Liver (tissue), 9 donors: ENCODE measurements around the gene SRSF5. TPM values are rescaled to one million over a fixed set of nuclear protein-coding genes. Genes with fewer than 3 reads are reported as not detected.

Experiments used
- DNase-seq: peaks from one replicate; pipeline ENCODE4 v3.0.0-alpha.2; 2017; ENCODE audit warnings: low spot score
- H3K27ac ChIP-seq, 2 donors: one replicate each; pipeline ENCODE4 v1.7.0; 2013; ENCODE audit warnings: inconsistent platforms in 2 of 2, low read length in 2 of 2, control low read depth in 1 of 2, low read depth in 1 of 2, mild to moderate bottlenecking in 1 of 2
- H3K27me3 ChIP-seq, 4 donors: one replicate each; pipeline versions ENCODE4 v1.6.1 to v1.7.0; 2013; ENCODE audit warnings: low read length in 3 of 4, inconsistent platforms in 1 of 4, mild to moderate bottlenecking in 1 of 4, moderate library complexity in 1 of 4; ENCODE audit not compliant: control insufficient read depth in 4 of 4, insufficient read depth in 4 of 4
- H3K36me3 ChIP-seq, 4 donors: one replicate each; pipeline versions ENCODE4 v1.6.1 to v1.7.0; 2013; ENCODE audit warnings: low read length in 3 of 4, mild to moderate bottlenecking in 3 of 4, low read depth in 1 of 4, moderate library complexity in 1 of 4; ENCODE audit not compliant: control insufficient read depth in 4 of 4, insufficient read depth in 3 of 4
- H3K4me1 ChIP-seq, 4 donors: one replicate each; pipeline versions ENCODE4 v1.6.1 to v1.7.0; 2013; ENCODE audit warnings: low read length in 3 of 4, mild to moderate bottlenecking in 3 of 4, moderate library complexity in 1 of 4; ENCODE audit not compliant: control insufficient read depth in 4 of 4, insufficient read depth in 4 of 4
- H3K4me3 ChIP-seq, 3 donors: one replicate each; pipeline versions ENCODE4 v1.6.1 to v1.7.0; 2013; ENCODE audit warnings: low read length in 3 of 3, control low read depth in 1 of 3, low read depth in 1 of 3, mild to moderate bottlenecking in 1 of 3
- H3K9ac ChIP-seq, 2 donors: one replicate each; pipeline ENCODE4 v1.7.0; 2013; ENCODE audit warnings: low read length in 2 of 2, mild to moderate bottlenecking in 2 of 2, moderate library complexity in 2 of 2, control low read depth in 1 of 2, low read depth in 1 of 2
- H3K9me3 ChIP-seq, 4 donors: one replicate each; pipeline versions ENCODE4 v1.6.1 to v1.7.0; 2013; ENCODE audit warnings: low read length in 3 of 4; ENCODE audit not compliant: control insufficient read depth in 4 of 4
- EGR1 ChIP-seq, 2 donors: IDR thresholded peaks; 2 replicates each; pipeline ENCODE4 v1.6.1; 2016 to 2018; ENCODE audit warnings: antibody characterized with exemption in 2 of 2, low read depth in 2 of 2
- FOXA1 ChIP-seq: IDR thresholded peaks from 2 replicates; pipeline ENCODE4 v1.6.1; 2016; ENCODE audit warnings: antibody characterized with exemption
- FOXA2 ChIP-seq: IDR thresholded peaks from 2 replicates; pipeline ENCODE4 v1.6.1; 2016; ENCODE audit warnings: antibody characterized with exemption
- GABPA ChIP-seq, 2 donors: IDR thresholded peaks in 1 of 2; conservative IDR thresholded peaks in 1 of 2; 2 replicates each; pipeline ENCODE4 v1.6.1; 2016; ENCODE audit warnings: antibody characterized with exemption in 2 of 2, mild to moderate bottlenecking in 1 of 2, moderate library complexity in 1 of 2
- HNF4A ChIP-seq, 2 donors: conservative IDR thresholded peaks; 2 replicates each; pipeline ENCODE4 v1.6.1; 2016; ENCODE audit warnings: antibody characterized with exemption in 2 of 2, mild to moderate bottlenecking in 2 of 2
- HNF4G ChIP-seq: IDR thresholded peaks from 2 replicates; pipeline ENCODE4 v1.6.1; 2016; ENCODE audit warnings: antibody characterized with exemption
- JUND ChIP-seq, 2 donors: IDR thresholded peaks; 2 replicates each; pipeline ENCODE4 v1.6.1; 2016; ENCODE audit warnings: antibody characterized with exemption in 2 of 2
- NR2F2 ChIP-seq: IDR thresholded peaks from 2 replicates; pipeline ENCODE4 v1.6.1; 2016; ENCODE audit warnings: antibody characterized with exemption
- RAD21 ChIP-seq, 2 donors: IDR thresholded peaks; 2 replicates each; pipeline ENCODE4 v1.6.1; 2016; ENCODE audit warnings: antibody characterized with exemption in 2 of 2, mild to moderate bottlenecking in 2 of 2
- RXRA ChIP-seq, 2 donors: IDR thresholded peaks; 2 replicates each; pipeline ENCODE4 v1.6.1; 2017 to 2018; ENCODE audit warnings: antibody characterized with exemption in 2 of 2, mild to moderate bottlenecking in 1 of 2
- SP1 ChIP-seq: IDR thresholded peaks from 2 replicates; pipeline ENCODE4 v1.6.1; 2018; ENCODE audit warnings: antibody characterized with exemption, mild to moderate bottlenecking
- TAF1 ChIP-seq: conservative IDR thresholded peaks from 2 replicates; pipeline ENCODE4 v1.6.1; 2016; ENCODE audit warnings: antibody characterized with exemption, mild to moderate bottlenecking
- YY1 ChIP-seq: IDR thresholded peaks from 2 replicates; pipeline ENCODE4 v1.6.1; 2016; ENCODE audit warnings: antibody characterized with exemption, mild to moderate bottlenecking
- WGBS: extraction: QIAGEN DNeasy Blood & Tissue Kit; methylation state at CpG from one replicate; pipeline ENCODE4 v1.1.7; 2013; 5-methylcytosine and 5-hydroxymethylcytosine counted together
- polyA plus RNA-seq, 2 donors: library from polyadenylated mRNA; stranded (reverse) in 1 of 2; unstranded in 1 of 2; fragments of 200-250 nt in 1 of 2; fragments of >200 nt in 1 of 2; fragmentation: Nextera tagmentation in 1 of 2; extraction: Ambion mirVana in 1 of 2; gene quantifications; one replicate each; pipeline versions ENCODE4 v1.2.1 to v1.2.3, GENCODE V29; 2013 to 2015
- total RNA-seq, 2 donors: library from RNA; depleted of rRNA; stranded (reverse); fragments of >200 nt; gene quantifications; one replicate each; pipeline ENCODE4 v1.2.3, GENCODE V29; 2014
- TF ChIP-seq, protein P1 (sequence below): IDR thresholded peaks from 2 replicates; pipeline ENCODE4 v1.6.1; 2016; ENCODE audit warnings: antibody characterized with exemption
- TF ChIP-seq, protein P2 (sequence below): IDR thresholded peaks from 2 replicates; pipeline ENCODE4 v1.6.1; 2016; ENCODE audit warnings: antibody characterized with exemption, mild to moderate bottlenecking
- TF ChIP-seq, protein P3 (sequence below): IDR thresholded peaks from 2 replicates; pipeline ENCODE4 v1.6.1; 2016; ENCODE audit warnings: antibody characterized with exemption
- TF ChIP-seq, protein P4 (sequence below): fragments of 150-350 bp; IDR thresholded peaks from 2 replicates; pipeline ENCODE4 v1.5.1; 2017; ENCODE audit warnings: improper control_type of control experiment, low read depth, low read length; ENCODE audit not compliant: missing input control
- TF ChIP-seq, protein P5 (sequence below): IDR thresholded peaks from 2 replicates; pipeline ENCODE4 v1.6.1; 2016; ENCODE audit warnings: antibody characterized with exemption
- donor health status: healthy.
- donor health status: healthy.
- donor health status: healthy.
- donor health status: healthy.
- donor health status: healthy.

Gene SRSF5
- total and polyA plus RNA-seq, 4 donors: 74.4 to 254 (median 148) TPM

DNA sequence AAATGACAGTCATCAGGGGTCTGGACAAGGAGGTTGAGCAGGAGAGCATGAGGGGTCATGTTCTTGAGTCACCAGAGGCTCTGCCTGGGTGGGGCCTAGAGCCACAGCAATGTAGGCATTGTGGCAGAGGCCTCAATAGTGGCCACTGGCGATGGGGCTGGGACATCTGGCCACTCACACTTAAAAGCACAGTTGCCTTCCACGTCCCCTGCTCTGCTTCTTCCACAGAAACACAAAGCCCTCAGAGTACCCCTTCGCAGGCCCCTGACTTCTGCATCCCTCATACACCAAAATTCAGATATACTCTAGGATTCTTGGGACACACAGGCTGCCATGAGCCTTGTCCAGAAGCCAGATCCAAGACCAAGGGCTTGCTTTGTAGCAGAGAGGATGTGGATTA lies 27.8 kb downstream of the SRSF5 start:
- no peak for DNase-seq
- WGBS: 56% methylated on average over 3 of the region's 3 CpGs
- Histone ChIP-seq H3K9ac (peak overlapping the region; percentile 71 to 81), H3K27me3 (no peaks in the 10 kb centered on the region), H3K4me1 (peaks cover 17 to 50% (median 32%) of the 10 kb centered on the region in 4 donors), H3K36me3 (no peaks in the 10 kb centered on the region), H3K9me3 (no peaks in the 10 kb centered on the region), H3K4me3 (peak overlapping the region; percentile 37 to 89 (median 52)), H3K27ac (peak overlapping the region; percentile 58 to 94)
- TF ChIP-seq RAD21 (IDR thresholded peaks at IDR 0.05): no peak
- no peak for TF ChIP-seq SP1
- TF ChIP-seq TAF1: no peak
- no peak for TF ChIP-seq HNF4A (conservative IDR thresholded peaks at IDR 0.05)
- TF ChIP-seq FOXA1: no peak
- TF ChIP-seq GABPA (IDR thresholded peaks at IDR 0.05 in 1 of 2, conservative IDR thresholded peaks at IDR 0.05 in 1 of 2): no peak
- TF ChIP-seq, protein P1, sequence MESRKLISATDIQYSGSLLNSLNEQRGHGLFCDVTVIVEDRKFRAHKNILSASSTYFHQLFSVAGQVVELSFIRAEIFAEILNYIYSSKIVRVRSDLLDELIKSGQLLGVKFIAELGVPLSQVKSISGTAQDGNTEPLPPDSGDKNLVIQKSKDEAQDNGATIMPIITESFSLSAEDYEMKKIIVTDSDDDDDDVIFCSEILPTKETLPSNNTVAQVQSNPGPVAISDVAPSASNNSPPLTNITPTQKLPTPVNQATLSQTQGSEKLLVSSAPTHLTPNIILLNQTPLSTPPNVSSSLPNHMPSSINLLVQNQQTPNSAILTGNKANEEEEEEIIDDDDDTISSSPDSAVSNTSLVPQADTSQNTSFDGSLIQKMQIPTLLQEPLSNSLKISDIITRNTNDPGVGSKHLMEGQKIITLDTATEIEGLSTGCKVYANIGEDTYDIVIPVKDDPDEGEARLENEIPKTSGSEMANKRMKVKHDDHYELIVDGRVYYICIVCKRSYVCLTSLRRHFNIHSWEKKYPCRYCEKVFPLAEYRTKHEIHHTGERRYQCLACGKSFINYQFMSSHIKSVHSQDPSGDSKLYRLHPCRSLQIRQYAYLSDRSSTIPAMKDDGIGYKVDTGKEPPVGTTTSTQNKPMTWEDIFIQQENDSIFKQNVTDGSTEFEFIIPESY: no peak
- TF ChIP-seq HNF4G: no peak
- TF ChIP-seq, protein P2, sequence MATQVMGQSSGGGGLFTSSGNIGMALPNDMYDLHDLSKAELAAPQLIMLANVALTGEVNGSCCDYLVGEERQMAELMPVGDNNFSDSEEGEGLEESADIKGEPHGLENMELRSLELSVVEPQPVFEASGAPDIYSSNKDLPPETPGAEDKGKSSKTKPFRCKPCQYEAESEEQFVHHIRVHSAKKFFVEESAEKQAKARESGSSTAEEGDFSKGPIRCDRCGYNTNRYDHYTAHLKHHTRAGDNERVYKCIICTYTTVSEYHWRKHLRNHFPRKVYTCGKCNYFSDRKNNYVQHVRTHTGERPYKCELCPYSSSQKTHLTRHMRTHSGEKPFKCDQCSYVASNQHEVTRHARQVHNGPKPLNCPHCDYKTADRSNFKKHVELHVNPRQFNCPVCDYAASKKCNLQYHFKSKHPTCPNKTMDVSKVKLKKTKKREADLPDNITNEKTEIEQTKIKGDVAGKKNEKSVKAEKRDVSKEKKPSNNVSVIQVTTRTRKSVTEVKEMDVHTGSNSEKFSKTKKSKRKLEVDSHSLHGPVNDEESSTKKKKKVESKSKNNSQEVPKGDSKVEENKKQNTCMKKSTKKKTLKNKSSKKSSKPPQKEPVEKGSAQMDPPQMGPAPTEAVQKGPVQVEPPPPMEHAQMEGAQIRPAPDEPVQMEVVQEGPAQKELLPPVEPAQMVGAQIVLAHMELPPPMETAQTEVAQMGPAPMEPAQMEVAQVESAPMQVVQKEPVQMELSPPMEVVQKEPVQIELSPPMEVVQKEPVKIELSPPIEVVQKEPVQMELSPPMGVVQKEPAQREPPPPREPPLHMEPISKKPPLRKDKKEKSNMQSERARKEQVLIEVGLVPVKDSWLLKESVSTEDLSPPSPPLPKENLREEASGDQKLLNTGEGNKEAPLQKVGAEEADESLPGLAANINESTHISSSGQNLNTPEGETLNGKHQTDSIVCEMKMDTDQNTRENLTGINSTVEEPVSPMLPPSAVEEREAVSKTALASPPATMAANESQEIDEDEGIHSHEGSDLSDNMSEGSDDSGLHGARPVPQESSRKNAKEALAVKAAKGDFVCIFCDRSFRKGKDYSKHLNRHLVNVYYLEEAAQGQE: no peak
- TF ChIP-seq, protein P3, sequence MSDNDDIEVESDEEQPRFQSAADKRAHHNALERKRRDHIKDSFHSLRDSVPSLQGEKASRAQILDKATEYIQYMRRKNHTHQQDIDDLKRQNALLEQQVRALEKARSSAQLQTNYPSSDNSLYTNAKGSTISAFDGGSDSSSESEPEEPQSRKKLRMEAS: no peak
- TF ChIP-seq, protein P4, sequence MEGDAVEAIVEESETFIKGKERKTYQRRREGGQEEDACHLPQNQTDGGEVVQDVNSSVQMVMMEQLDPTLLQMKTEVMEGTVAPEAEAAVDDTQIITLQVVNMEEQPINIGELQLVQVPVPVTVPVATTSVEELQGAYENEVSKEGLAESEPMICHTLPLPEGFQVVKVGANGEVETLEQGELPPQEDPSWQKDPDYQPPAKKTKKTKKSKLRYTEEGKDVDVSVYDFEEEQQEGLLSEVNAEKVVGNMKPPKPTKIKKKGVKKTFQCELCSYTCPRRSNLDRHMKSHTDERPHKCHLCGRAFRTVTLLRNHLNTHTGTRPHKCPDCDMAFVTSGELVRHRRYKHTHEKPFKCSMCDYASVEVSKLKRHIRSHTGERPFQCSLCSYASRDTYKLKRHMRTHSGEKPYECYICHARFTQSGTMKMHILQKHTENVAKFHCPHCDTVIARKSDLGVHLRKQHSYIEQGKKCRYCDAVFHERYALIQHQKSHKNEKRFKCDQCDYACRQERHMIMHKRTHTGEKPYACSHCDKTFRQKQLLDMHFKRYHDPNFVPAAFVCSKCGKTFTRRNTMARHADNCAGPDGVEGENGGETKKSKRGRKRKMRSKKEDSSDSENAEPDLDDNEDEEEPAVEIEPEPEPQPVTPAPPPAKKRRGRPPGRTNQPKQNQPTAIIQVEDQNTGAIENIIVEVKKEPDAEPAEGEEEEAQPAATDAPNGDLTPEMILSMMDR: no peak
- no peak for TF ChIP-seq FOXA2
- no peak for TF ChIP-seq EGR1 (IDR thresholded peaks at IDR 0.05; ENCODE audit: low read depth in 2 of 2)
- no peak for TF ChIP-seq NR2F2
- TF ChIP-seq, protein P5, sequence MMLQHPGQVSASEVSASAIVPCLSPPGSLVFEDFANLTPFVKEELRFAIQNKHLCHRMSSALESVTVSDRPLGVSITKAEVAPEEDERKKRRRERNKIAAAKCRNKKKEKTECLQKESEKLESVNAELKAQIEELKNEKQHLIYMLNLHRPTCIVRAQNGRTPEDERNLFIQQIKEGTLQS: no peak
- TF ChIP-seq RXRA (IDR thresholded peaks at IDR 0.05): no peak
- TF ChIP-seq JUND (IDR thresholded peaks at IDR 0.05): no peak
- no peak for TF ChIP-seq YY1
